IMR-90 (cell line): ENCODE results near the gene DGKE. TPM values are rescaled to one million over a fixed set of nuclear protein-coding genes. Genes with fewer than 3 reads are reported as not detected.

Source experiments
- ATAC-seq: fragments of 200-7000 bp; cut with Tn5 transposase; 2 replicates; pipeline ENCODE4 v1.9.1; 2020; ENCODE audit warnings: low read depth, mild to moderate bottlenecking, moderate library complexity
- BruUV-seq: library from RNA; stranded (reverse); fragments of 400-500 nt; replicated peaks from 2 replicates; lab custom pipeline; 2021; lab: Mats Ljungman, UMichigan
- CTCF ChIA-PET: fragments of 300-600 bp; formaldehyde crosslinking; extraction: SDS; loops from one replicate; lab custom pipeline; 2021; ENCODE audit warnings: antibody characterized with exemption; lab: Yijun Ruan, JAX
- POLR2A ChIA-PET: fragments of 300-600 bp; sonication (Branson Sonifier 250); formaldehyde crosslinking; loops from one replicate; lab custom pipeline; 2022; ENCODE audit warnings: antibody characterized with exemption; ENCODE audit not compliant: unreplicated experiment; lab: Charles Lee
- DNase-seq: peaks from one replicate; pipeline ENCODE4 v3.0.0; 2013
- H2AFZ ChIP-seq: replicated peaks from 2 replicates; pipeline ENCODE3; 2013; ENCODE audit warnings: low read length, mild to moderate bottlenecking; ENCODE audit not compliant: poor library complexity
- H2AK5ac ChIP-seq: 2 replicates; pipeline ENCODE4 v1.6.1; 2013; ENCODE audit warnings: low read depth, low read length, inconsistent platforms
- H2AK9ac ChIP-seq: replicated peaks from 2 replicates; pipeline ENCODE3; 2013; ENCODE audit warnings: mild to moderate bottlenecking, low read depth, low read length, moderate library complexity; ENCODE audit not compliant: poor library complexity
- H2BK120ac ChIP-seq: 2 replicates; pipeline ENCODE4 v1.6.1; 2013; ENCODE audit warnings: low read depth, low read length, inconsistent platforms
- H2BK15ac ChIP-seq: 3 replicates; pipeline ENCODE4 v1.6.1; 2013; ENCODE audit warnings: low read depth, low read length, inconsistent platforms
- H2BK20ac ChIP-seq: 2 replicates; pipeline ENCODE4 v1.6.1; 2013; ENCODE audit warnings: low read depth, mild to moderate bottlenecking, inconsistent platforms, low read length, moderate library complexity
- H2BK5ac ChIP-seq: 2 replicates; pipeline ENCODE4 v1.6.1; 2013; ENCODE audit warnings: mild to moderate bottlenecking, low read depth, low read length, inconsistent platforms; ENCODE audit not compliant: poor library complexity, severe bottlenecking
- H3K14ac ChIP-seq: replicated peaks from 2 replicates; pipeline ENCODE4 v1.6.1; 2013; ENCODE audit warnings: low read depth, low read length, inconsistent platforms
- H3K18ac ChIP-seq: 2 replicates; pipeline ENCODE4 v1.6.1; 2013; ENCODE audit warnings: low read depth, low read length, control low read depth
- H3K23ac ChIP-seq: 2 replicates; pipeline ENCODE4 v1.6.1; 2013; ENCODE audit warnings: low read depth, low read length, inconsistent platforms
- H3K27ac ChIP-seq: 2 replicates; pipeline ENCODE4 v1.5.1; 2013; ENCODE audit warnings: mild to moderate bottlenecking, control low read depth, low read length; ENCODE audit not compliant: insufficient read depth
- H3K27me3 ChIP-seq: 2 replicates; pipeline ENCODE4 v1.6.1; 2013; ENCODE audit warnings: low read length; ENCODE audit not compliant: control insufficient read depth, insufficient read depth
- H3K36me3 ChIP-seq: 2 replicates; pipeline ENCODE4 v1.6.1; 2013; ENCODE audit warnings: low read length, mixed read lengths; ENCODE audit not compliant: control insufficient read depth, insufficient read depth
- H3K4ac ChIP-seq: 2 replicates; pipeline ENCODE4 v1.6.1; 2013; ENCODE audit warnings: low read depth, low read length, inconsistent platforms
- H3K4me1 ChIP-seq: 2 replicates; pipeline ENCODE4 v1.6.1; 2013; ENCODE audit warnings: low read length, mixed read lengths; ENCODE audit not compliant: control insufficient read depth, insufficient read depth
- H3K4me2 ChIP-seq: 2 replicates; pipeline ENCODE4 v1.6.1; 2013; ENCODE audit warnings: low read depth, mild to moderate bottlenecking, control low read depth, low read length, moderate library complexity
- H3K4me3 ChIP-seq: 2 replicates; pipeline ENCODE4 v1.5.1; 2013; ENCODE audit warnings: low read depth, mild to moderate bottlenecking, control low read depth, low read length, moderate library complexity; ENCODE audit not compliant: insufficient read depth
- H3K56ac ChIP-seq: 2 replicates; pipeline ENCODE4 v1.6.1; 2013; ENCODE audit warnings: low read length, inconsistent platforms; ENCODE audit not compliant: insufficient read depth; ENCODE audit errors: extremely low read depth
- H3K79me1 ChIP-seq, 2 experiments: 2 replicates each; pipeline ENCODE4 v1.6.1; 2013; ENCODE audit warnings: low read length in 2 of 2, inconsistent platforms in 1 of 2, low read depth in 1 of 2
- H3K9ac ChIP-seq: 2 replicates; pipeline ENCODE4 v1.6.1; 2013; ENCODE audit warnings: low read depth, low read length, control low read depth
- H3K9me1 ChIP-seq: 2 replicates; pipeline ENCODE4 v1.6.1; 2013; ENCODE audit warnings: low read length, inconsistent platforms; ENCODE audit not compliant: insufficient read depth
- H3K9me3 ChIP-seq: 2 replicates; pipeline ENCODE4 v1.6.1; 2013; ENCODE audit warnings: low read length; ENCODE audit not compliant: control insufficient read depth, insufficient read depth
- H4K20me1 ChIP-seq: 2 replicates; pipeline ENCODE4 v1.6.1; 2013; ENCODE audit warnings: low read length, inconsistent platforms; ENCODE audit not compliant: insufficient read depth
- H4K5ac ChIP-seq: 2 replicates; pipeline ENCODE4 v1.6.1; 2013; ENCODE audit warnings: mild to moderate bottlenecking, low read depth, low read length, control low read depth
- H4K8ac ChIP-seq, 2 experiments: 2 replicates each; pipeline ENCODE4 v1.6.1; 2013; ENCODE audit warnings: low read depth in 2 of 2, low read length in 2 of 2, control low read depth in 1 of 2, inconsistent platforms in 1 of 2
- H4K91ac ChIP-seq: 2 replicates; pipeline ENCODE4 v1.6.1; 2013; ENCODE audit warnings: low read depth, low read length, inconsistent platforms; ENCODE audit not compliant: insufficient read depth
- BHLHE40 ChIP-seq: fragments of 150-350 bp; IDR thresholded peaks from 2 replicates; pipeline ENCODE4 v1.6.1; 2016; ENCODE audit warnings: mild to moderate bottlenecking, low read depth, low read length
- CTCF ChIP-seq: conservative IDR thresholded peaks from 2 replicates; pipeline ENCODE4 v1.5.1; 2012; ENCODE audit warnings: mild to moderate bottlenecking, low read depth, low read length, improper control_type of control experiment
- FOS ChIP-seq: fragments of 150-350 bp; IDR thresholded peaks from 2 replicates; pipeline ENCODE4 v1.6.1; 2016; ENCODE audit warnings: low read depth, low read length
- MAFK ChIP-seq: IDR thresholded peaks from 2 replicates; pipeline ENCODE4 v1.6.1; 2012; ENCODE audit warnings: low read depth, low read length, improper control_type of control experiment
- MXI1 ChIP-seq: IDR thresholded peaks from 2 replicates; pipeline ENCODE4 v1.6.1; 2012; ENCODE audit warnings: low read depth, mild to moderate bottlenecking, low read length, moderate library complexity, borderline replicate concordance
- POLR2A ChIP-seq: IDR thresholded peaks from 2 replicates; pipeline ENCODE4 v1.6.1; 2012; ENCODE audit warnings: mild to moderate bottlenecking, low read depth, low read length
- RAD21 ChIP-seq: IDR thresholded peaks from 2 replicates; pipeline ENCODE4 v1.6.1; 2012; ENCODE audit warnings: low read length, improper control_type of control experiment
- RCOR1 ChIP-seq: IDR thresholded peaks from 2 replicates; pipeline ENCODE4 v1.6.1; 2012; ENCODE audit warnings: mild to moderate bottlenecking, low read length, improper control_type of control experiment; ENCODE audit not compliant: insufficient replicate concordance
- RFX5 ChIP-seq: IDR thresholded peaks from 2 replicates; pipeline ENCODE4 v1.8.0; 2012; ENCODE audit warnings: low read depth, mild to moderate bottlenecking, low read length, moderate library complexity
- WGBS, 2 experiments: methylation state at CpG; one replicate each; pipeline versions ENCODE4 v1.1.5 to v1.1.7; 2013; ENCODE audit warnings: missing lambda C conversion rate in 2 of 2; ENCODE audit not compliant: insufficient read length in 1 of 2; ENCODE audit errors: extremely low coverage in 2 of 2; 5-methylcytosine and 5-hydroxymethylcytosine counted together
- dilution Hi-C: fragments of 300-500 bp; cut with HindIII; formaldehyde crosslinking; loops from one replicate; pipeline ENCODE4 v1.14.3; 2018; ENCODE audit warnings: low sequenced_read_pairs; ENCODE audit not compliant: unreplicated experiment
- in situ Hi-C: fragments of 300-500 bp; cut with MboI; formaldehyde crosslinking; loops from 3 replicates; pipeline ENCODE4 v1.14.3; 2019; ENCODE audit warnings: low sequenced_read_pairs, inconsistent platforms, mixed read lengths
- intact Hi-C: fragments of 100-400 bp; cut with micrococcal nuclease; formaldehyde crosslinking; loops from 2 replicates; pipeline ENCODE4 v1.10.0; 2022
- polyA plus RNA-seq, 3 experiments: library from polyadenylated mRNA; depleted of rRNA; stranded (reverse); fragments of >200 nt; gene quantifications; 2 replicates each; pipeline ENCODE4 v1.2.3, GENCODE V29; 2012; ENCODE audit warnings: low replicate concordance in 1 of 3
- total RNA-seq: library from RNA; depleted of rRNA; stranded (reverse); fragments of >200 nt; gene quantifications from 2 replicates; pipeline ENCODE4 v1.2.3, GENCODE V29; 2012
- TF ChIP-seq, protein P1 (sequence below): fragments of 150-350 bp; IDR thresholded peaks from 2 replicates; pipeline ENCODE4 v1.6.1; 2017; ENCODE audit warnings: mild to moderate bottlenecking, antibody characterized with exemption, low read length, low read depth

The DGKE gene
- total and polyA plus RNA-seq, 2 of the 4 experiments (the other 2 are of a cell fraction), result 3.9 to 5.0 TPM

DNA sequence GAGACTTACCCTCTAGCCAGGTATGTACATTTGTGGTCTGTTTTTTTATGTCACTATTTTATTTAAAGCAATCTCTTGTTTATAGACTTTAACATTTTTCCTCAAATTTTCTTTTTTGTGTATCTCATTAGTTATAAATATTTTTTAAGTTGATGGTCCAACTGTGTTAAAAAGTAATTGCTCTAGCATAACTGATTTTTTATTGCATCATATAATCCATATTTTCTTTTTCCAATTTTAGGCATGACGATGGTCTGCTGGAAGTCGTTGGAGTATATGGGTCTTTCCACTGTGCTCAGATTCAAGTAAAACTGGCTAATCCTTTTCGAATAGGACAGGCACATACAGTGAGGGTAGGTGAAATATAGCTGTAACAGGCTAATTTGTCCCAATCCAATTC is 27.9 kb downstream of the DGKE start:
- H3K4ac ChIP-seq, result no peak overlapping the region
- no TSS peak for BruUV-seq
- no peak overlapping the region for H3K27ac ChIP-seq
- no peak overlapping the region for H3K14ac ChIP-seq
- H4K8ac ChIP-seq, result no peak overlapping the region
- WGBS, 2 experiments, result no CpG with 5 or more reads among the region's 3 CpGs
- no peak overlapping the region for H3K4me3 ChIP-seq
- no peak overlapping the region for H2AFZ ChIP-seq
- H3K36me3 ChIP-seq, result peaks cover 8% of the 10 kb centered on the region
- H3K79me1 ChIP-seq, result no peaks in the 10 kb centered on the region
- CTCF ChIA-PET, result interaction anchor here (1.5 kb wide), 1 partner anchor 17 kb away, joined by 3 read pairs; no protein-coding TSS in a partner anchor
- no peak overlapping the region for H3K9ac ChIP-seq
- no peak overlapping the region for H4K5ac ChIP-seq
- H2BK5ac ChIP-seq, result no peak overlapping the region
- dilution Hi-C loops (no loop called here), intact Hi-C loops (no loop called here), in situ Hi-C loops (no loop called here)
- no peak for ATAC-seq
- no peak overlapping the region for H2BK15ac ChIP-seq
- no peaks in the 10 kb centered on the region for H4K20me1 ChIP-seq
- H2AK5ac ChIP-seq, result no peak overlapping the region
- no peaks in the 10 kb centered on the region for H3K4me1 ChIP-seq
- no peaks in the 10 kb centered on the region for H3K27me3 ChIP-seq
- no peak overlapping the region for H2AK9ac ChIP-seq
- H3K18ac ChIP-seq, result no peak overlapping the region
- no peak for DNase-seq
- no peak overlapping the region for H4K91ac ChIP-seq
- H2BK120ac ChIP-seq, result no peak overlapping the region
- POLR2A ChIA-PET, result no interaction called here
- no peaks in the 10 kb centered on the region for H3K9me1 ChIP-seq
- no peak overlapping the region for H3K23ac ChIP-seq
- H3K9me3 ChIP-seq, result no peaks in the 10 kb centered on the region
- no peak overlapping the region for H3K56ac ChIP-seq
- H2BK20ac ChIP-seq, result no peak overlapping the region
- H3K4me2 ChIP-seq, result no peak overlapping the region
- TF ChIP-seq MAFK (no peak), POLR2A (no peak), RCOR1 (no peak), RAD21 (no peak), BHLHE40 (no peak), FOS (no peak), MXI1 (no peak), CTCF (no peak), RFX5 (no peak)
- TF ChIP-seq, protein P1, sequence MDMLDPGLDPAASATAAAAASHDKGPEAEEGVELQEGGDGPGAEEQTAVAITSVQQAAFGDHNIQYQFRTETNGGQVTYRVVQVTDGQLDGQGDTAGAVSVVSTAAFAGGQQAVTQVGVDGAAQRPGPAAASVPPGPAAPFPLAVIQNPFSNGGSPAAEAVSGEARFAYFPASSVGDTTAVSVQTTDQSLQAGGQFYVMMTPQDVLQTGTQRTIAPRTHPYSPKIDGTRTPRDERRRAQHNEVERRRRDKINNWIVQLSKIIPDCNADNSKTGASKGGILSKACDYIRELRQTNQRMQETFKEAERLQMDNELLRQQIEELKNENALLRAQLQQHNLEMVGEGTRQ, result no peak
